NCI-H748 (cell line): ENCODE measurements around the gene CAMK2G.
A peak's percentile ranks its signal among the peaks of the same experiment; 100 is the strongest.
"Not testable (repeated sequence)": the region's sequence is repeated elsewhere in the genome, so short reads cannot be mapped to it uniquely, and the experiment has no call there.

Source experiments
- DNase-seq: peaks from one replicate; lab custom pipeline; 2025; ENCODE audit not compliant: unreplicated experiment; lab: John Stamatoyannopoulos, UW

CAMK2G gene

GRCh38 chr10:73874267-73875138 is at the start of gene CAMK2G:
TSS of gene CAMK2G (minus strand) at chr10:73874555. CDS start at chr10:73874461, 94 bp downstream.
- DNase-seq = peak; percentile 77

DNA sequence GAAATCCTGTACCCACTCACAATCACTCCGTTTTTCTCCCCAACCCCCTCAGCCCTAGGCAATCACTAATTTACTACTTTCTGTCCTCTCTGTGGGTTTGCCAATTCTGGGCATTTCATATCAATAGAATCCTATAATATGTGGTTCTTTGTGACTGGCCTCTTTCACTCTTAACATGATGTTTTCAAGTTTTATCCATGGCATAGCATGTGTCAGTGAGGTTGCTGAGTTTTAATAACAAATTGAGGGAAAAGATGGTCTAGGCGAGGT is 48.4 kb upstream of the CAMK2G start:
- DNase-seq = no peak

DNA sequence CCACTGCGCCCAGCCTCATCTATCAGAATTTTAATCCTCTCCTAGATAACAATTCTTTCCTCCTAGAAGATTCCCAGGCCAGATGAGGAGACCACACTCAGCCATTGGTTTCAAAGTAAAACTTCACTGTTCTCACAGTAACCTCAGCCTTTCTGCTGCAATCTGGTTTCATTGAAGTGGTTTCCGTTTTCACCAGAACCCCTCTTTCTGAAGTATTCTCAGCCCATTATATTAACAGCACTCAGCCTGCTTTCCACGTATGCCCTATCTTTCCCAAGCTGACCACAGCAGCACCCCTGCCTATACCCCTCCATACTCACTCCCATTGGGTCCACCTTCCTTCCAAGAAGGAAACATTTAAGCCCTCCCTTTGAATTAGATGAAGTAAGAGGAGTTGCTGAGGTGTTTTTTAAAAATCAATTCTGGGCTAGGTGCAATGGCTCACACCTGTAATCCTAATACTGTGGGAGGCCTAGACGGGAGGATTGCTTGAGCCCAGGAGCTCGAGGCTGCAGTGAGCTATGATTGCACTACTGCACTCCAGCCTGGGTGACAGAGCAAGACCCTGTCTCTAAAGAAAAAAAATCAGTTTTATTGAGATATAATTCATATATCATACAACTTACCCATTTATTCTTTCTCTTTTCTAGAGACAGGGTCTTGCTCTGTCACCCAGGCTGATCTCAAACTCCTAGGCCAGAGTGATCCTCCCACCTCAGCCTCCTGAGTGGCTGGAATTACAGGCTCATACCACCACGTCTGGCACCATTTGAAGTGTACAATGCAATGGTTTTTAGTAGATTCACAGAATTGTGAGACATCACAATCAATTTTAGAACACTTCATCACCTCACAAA is 47.9 kb upstream of the CAMK2G start:
- no peak for DNase-seq

GRCh38 chr10:73920089-73920488 is 45.7 kb upstream of the CAMK2G start:
- DNase-seq = no peak

GRCh38 chr10:73919481-73919880 is 45.1 kb upstream of the CAMK2G start:
- not testable (repeated sequence) for DNase-seq

- no peak for DNase-seq
These were observed 43.4 kb upstream of the CAMK2G start for GRCh38 chr10:73917566-73918305.

DNA sequence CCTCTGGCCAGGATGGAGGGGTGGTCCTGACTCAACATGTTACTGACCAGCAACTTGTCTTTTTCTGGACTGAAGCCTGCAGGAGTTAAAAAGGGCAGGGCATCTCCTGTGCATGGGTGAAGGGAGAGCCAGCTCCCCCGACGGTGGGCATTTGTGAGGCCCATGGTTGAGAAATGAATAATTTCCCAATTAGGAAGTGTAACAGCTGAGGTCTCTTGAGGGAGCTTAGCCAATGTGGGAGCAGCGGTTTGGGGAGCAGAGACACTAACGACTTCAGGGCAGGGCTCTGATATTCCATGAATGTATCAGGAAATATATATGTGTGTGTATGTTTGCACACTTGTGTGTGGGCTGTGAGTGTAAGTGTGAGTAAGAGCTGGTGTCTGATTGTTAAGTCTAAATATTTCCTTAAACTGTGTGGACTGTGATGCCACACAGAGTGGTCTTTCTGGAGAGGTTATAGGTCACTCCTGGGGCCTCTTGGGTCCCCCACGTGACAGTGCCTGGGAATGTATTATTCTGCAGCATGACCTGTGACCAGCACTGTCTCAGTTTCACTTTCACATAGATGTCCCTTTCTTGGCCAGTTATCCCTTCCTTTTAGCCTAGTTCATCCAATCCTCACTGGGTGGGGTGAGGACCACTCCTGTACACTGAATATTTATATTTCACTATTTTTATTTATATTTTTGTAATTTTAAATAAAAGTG is 42.6 kb upstream of the CAMK2G start:
- DNase-seq = no peak

- no peak for DNase-seq
These were observed 41.0 kb upstream of the CAMK2G start for GRCh38 chr10:73915206-73915851.

DNA sequence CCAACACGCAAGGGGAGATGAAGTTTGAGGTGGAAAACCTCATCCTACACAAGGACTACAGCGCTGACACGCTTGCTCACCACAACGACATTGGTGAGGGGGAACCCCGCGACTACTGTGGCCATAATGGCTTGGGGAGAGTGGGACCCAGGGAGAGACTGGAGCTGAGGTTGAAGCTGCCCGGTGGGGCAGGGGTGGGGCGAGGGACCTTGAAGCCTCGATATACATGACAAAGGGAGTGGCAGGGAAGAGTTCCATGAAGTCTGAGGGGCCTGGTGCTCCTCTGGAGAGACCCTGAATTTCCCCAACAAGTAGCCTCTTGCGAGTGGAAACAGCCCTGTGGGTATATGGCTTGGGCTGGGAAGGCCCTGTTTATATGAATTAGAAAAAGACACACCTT is 39.7 kb upstream of the CAMK2G start:
- no peak for DNase-seq

DNA sequence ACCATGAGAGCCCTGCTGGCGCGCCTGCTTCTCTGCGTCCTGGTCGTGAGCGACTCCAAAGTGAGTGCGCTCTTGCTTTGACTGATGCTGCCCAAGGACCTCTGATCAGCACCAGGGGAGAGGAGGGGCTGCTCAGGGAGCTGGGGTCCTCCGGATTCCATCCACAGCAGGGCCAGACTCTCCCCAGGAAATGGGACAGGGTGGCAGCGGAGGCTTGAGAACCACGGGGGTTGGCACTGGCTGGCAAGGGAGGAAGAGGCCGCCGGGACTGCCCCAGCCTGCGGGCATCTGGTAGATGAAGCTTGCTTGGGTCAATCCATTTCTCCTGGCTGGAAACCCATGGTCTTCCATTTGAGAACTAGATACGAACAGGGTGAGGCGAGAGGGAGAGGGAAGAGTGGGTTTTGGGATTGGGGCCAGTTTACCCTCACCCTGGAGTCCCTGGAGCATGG is 37.2 kb upstream of the CAMK2G start:
- DNase-seq = no peak

DNA sequence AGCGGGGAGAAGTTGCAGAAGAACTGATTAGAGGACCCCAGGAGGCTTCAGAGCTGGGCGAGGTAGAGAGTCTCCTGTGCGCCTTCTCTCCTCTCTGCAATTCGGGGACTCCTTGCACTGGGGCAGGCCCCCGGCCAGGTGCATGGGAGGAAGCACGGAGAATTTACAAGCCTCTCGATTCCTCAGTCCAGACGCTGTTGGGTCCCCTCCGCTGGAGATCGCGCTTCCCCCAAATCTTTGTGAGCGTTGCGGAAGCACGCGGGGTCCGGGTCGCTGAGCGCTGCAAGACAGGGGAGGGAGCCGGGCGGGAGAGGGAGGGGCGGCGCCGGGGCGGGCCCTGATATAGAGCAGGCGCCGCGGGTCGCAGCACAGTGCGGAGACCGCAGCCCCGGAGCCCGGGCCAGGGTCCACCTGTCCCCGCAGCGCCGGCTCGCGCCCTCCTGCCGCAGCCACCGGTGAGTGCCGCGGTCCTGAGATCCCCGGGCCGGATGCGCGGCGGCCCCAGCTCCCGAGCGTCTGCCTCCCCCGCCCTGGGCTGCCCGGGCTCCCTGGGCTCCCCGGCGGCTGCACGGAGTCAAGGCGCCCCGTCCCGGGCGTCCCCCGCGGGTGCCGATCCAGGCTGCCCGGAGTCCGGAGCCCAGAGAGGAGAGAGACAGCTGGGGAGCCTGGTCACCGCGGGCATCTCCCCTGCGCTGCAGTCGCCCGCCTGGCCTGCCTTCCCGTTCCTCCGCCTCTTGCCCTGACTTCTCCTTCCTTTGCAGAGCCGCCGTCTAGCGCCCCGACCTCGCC is 36.6 kb upstream of the CAMK2G start, which contains the start of gene PLAU:
Gene PLAU, plus strand, starts transcription at position 369 of the 789 bp plus-strand sequence. CDS start 424 bp downstream, outside the sequence.
- peak; percentile 49 for DNase-seq

DNA sequence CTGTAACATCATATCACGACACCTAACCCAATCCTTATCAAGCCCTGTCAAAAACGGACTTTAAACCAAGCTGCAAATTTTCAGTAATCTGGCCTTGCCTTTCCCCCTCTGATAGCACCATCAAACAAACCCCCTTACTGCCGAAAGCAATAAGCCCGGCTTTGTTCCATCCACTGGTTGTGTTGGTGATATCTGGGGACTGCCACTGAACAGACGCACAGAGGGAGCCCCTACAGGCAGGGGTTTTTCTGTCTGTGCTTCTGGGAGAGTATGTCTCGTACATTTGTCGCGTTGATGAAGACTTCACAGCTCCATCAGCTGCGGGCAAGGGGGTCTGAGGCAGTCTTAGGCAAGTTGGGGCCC is 36.0 kb upstream of the CAMK2G start:
- DNase-seq = peak; percentile 49

DNA sequence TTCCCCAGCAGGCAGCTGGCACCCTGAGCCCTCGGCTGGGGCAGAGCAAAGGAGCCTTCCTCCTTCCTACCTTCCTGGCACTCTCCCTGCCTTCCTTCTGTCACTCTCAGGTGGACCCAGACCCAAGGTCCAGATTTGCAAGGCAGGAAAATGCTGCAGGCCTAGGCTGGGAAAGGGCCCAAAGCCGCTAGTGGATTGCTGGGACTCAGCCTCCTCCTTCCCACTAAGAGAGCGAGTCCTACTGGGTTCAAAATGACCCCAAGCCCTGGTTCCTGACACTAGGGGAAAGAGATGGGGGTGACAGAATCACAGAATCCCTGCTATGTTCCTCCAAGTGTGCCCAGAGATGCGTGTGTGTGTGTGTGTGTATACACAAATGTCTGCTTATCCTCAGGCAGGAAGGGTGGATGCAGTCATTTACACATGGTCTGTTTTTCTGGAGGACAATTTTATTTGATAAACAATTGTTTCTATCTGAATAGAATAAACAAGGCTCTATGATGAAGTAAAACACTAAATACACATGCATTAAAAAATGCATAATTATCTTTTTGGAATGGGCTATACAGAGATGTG is 35.3 kb upstream of the CAMK2G start:
- no peak for DNase-seq

DNA sequence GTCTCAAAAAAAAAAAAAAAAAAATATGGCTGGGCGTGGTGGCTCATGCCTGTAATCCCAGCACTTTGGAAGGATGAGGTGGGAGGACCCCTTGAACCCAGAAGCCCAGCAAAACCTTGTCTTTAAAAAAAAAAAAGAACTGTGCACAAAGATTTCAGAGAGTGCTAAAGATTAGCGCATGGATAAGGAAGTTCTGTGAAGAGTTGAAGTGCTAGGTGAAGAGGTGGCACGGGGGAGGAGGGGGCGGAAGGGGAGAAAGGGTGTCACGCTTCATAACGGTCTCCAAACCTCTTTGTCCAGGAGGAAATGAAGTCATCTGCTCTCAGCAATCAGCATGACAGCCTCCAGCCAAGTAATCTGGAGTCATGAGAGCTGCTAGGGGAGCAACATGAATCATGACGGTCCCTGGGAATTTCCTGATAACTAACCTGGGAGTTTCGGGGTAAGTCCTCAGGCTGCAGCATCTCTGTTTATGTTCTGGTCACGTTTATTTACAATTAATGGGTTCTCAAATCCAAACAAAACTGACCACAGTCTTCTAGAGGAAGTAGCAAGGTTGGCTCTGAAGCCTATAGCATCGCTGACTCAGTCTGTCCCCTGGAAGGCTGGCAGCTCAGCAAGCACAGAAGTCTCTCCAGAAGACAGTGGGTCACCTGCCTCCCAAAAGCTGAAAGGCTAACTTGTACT is 34.6 kb upstream of the CAMK2G start:
- no peak for DNase-seq

- DNase-seq = no peak
These were observed 33.6 kb upstream of the CAMK2G start for GRCh38 chr10:73907841-73908517.

GRCh38 chr10:73906524-73907447 is 32.4 kb upstream of the CAMK2G start:
- no peak for DNase-seq
